Neural cell (in vitro differentiated cells): ENCODE measurements around the gene MAB21L3. TPM values are rescaled to one million over a fixed set of nuclear protein-coding genes. Genes with fewer than 3 reads are reported as not detected.

Experiments used
- H2AFZ ChIP-seq: fragments of 200-600, 300-800 bp; sonication (generic), shearing (Covaris generic); 2 replicates; pipeline ENCODE4 v1.6.0; 2014; ENCODE audit warnings: low read depth, mild to moderate bottlenecking, antibody characterized with exemption, low read length, moderate library complexity
- H3F3A ChIP-seq: fragments of 200-600 bp; shearing (Covaris generic); 2 replicates; pipeline ENCODE4 v1.6.1; 2016; ENCODE audit warnings: mild to moderate bottlenecking, moderate library complexity, mixed read lengths, antibody characterized with exemption, low read length; ENCODE audit not compliant: insufficient read depth, poor library complexity, severe bottlenecking
- H3K27ac ChIP-seq: fragments of 200-600, 300-800 bp; sonication (generic), shearing (Covaris generic); 2 replicates; pipeline ENCODE4 v1.5.1; 2014; ENCODE audit warnings: mild to moderate bottlenecking, low read length, moderate library complexity
- H3K27me3 ChIP-seq: fragments of 300-800, 200-600 bp; sonication (generic), shearing (Covaris generic); 2 replicates; pipeline ENCODE4 v1.6.0; 2014; ENCODE audit warnings: mild to moderate bottlenecking, low read depth, low read length, moderate library complexity; ENCODE audit not compliant: insufficient read depth
- H3K36me3 ChIP-seq: fragments of 300-800, 200-600 bp; sonication (generic), shearing (Covaris generic); 2 replicates; pipeline ENCODE4 v1.5.1; 2014; ENCODE audit warnings: mild to moderate bottlenecking, antibody characterized with exemption, low read length, moderate library complexity; ENCODE audit not compliant: insufficient read depth
- H3K4me2 ChIP-seq: fragments of 300-800, 200-600 bp; sonication (generic), shearing (Covaris generic); 2 replicates; pipeline ENCODE4 v1.6.0; 2014; ENCODE audit warnings: mild to moderate bottlenecking, low read length
- H3K4me3 ChIP-seq: fragments of 300-800, 200-600 bp; sonication (generic), shearing (Covaris generic); 2 replicates; pipeline ENCODE4 v1.5.1; 2014; ENCODE audit warnings: mild to moderate bottlenecking, low read length, moderate library complexity
- H3K79me2 ChIP-seq: fragments of 200-600 bp; shearing (Covaris generic); replicated peaks from 2 replicates; pipeline ENCODE4 v1.6.0; 2014; ENCODE audit warnings: mild to moderate bottlenecking, low read length, moderate library complexity; ENCODE audit not compliant: insufficient read depth
- H3K9ac ChIP-seq: fragments of 300-800, 200-600 bp; sonication (generic), shearing (Covaris generic); 2 replicates; pipeline ENCODE4 v1.6.1; 2016; ENCODE audit warnings: mild to moderate bottlenecking, low read length, mixed read lengths
- H3K9me2 ChIP-seq: fragments of 200-600 bp; shearing (Covaris generic); 2 replicates; pipeline ENCODE4 v1.6.1; 2016; ENCODE audit warnings: mild to moderate bottlenecking, low read length, mixed read lengths; ENCODE audit not compliant: insufficient read depth
- H3K9me3 ChIP-seq: fragments of 200-600, 300-800 bp; sonication (generic), shearing (Covaris generic); 2 replicates; pipeline ENCODE4 v1.6.1; 2016; ENCODE audit warnings: mild to moderate bottlenecking, mixed run types, low read length, moderate library complexity, mixed read lengths
- H4K20me1 ChIP-seq: fragments of 200-600 bp; shearing (Covaris generic); 2 replicates; pipeline ENCODE4 v1.6.1; 2016; ENCODE audit warnings: mild to moderate bottlenecking, mixed run types; ENCODE audit not compliant: insufficient read depth
- CTCF ChIP-seq: fragments of 450-650 bp; IDR thresholded peaks from 2 replicates; pipeline ENCODE4 v1.5.1; 2014; ENCODE audit warnings: antibody characterized with exemption, mild to moderate bottlenecking, moderate library complexity; ENCODE audit not compliant: poor library complexity, severe bottlenecking
- EP300 ChIP-seq: fragments of 450-650 bp; conservative IDR thresholded peaks from 2 replicates; pipeline ENCODE4 v1.6.1; 2014; ENCODE audit warnings: antibody characterized with exemption, mild to moderate bottlenecking, moderate library complexity; ENCODE audit not compliant: poor library complexity, severe bottlenecking
- EZH2 ChIP-seq: fragments of 200-600, 300-800 bp; shearing (Covaris generic), sonication (generic); IDR thresholded peaks from 2 replicates; pipeline ENCODE4 v1.6.1; 2014; ENCODE audit warnings: antibody characterized with exemption, low read length, borderline replicate concordance, mild to moderate bottlenecking; ENCODE audit not compliant: insufficient read depth, poor library complexity, severe bottlenecking
- MXI1 ChIP-seq: fragments of 450-650 bp; conservative IDR thresholded peaks from 2 replicates; pipeline ENCODE4 v1.6.1; 2014; ENCODE audit warnings: antibody characterized with exemption, mild to moderate bottlenecking; ENCODE audit not compliant: poor library complexity, severe bottlenecking
- POLR2AphosphoS5 ChIP-seq: IDR thresholded peaks from 2 replicates; pipeline ENCODE4 v1.6.1; 2012
- RAD21 ChIP-seq: fragments of 450-650 bp; conservative IDR thresholded peaks from 2 replicates; pipeline ENCODE4 v1.6.1; 2014; ENCODE audit warnings: antibody characterized with exemption, mild to moderate bottlenecking, moderate library complexity
- REST ChIP-seq: IDR thresholded peaks from 2 replicates; pipeline ENCODE4 v1.6.1; 2012; ENCODE audit warnings: borderline replicate concordance
- SMC3 ChIP-seq: fragments of 450-650 bp; conservative IDR thresholded peaks from 2 replicates; pipeline ENCODE4 v1.6.1; 2014; ENCODE audit warnings: antibody characterized with exemption, mild to moderate bottlenecking, moderate library complexity; ENCODE audit not compliant: poor library complexity
- TAF1 ChIP-seq: IDR thresholded peaks from 2 replicates; pipeline ENCODE4 v1.6.1; 2012; ENCODE audit warnings: low read depth
- polyA plus RNA-seq: library from polyadenylated mRNA; depleted of rRNA; stranded (reverse); fragments of >200 nt; gene quantifications from 2 replicates; pipeline ENCODE4 v1.2.3, GENCODE V29; 2014

MAB21L3 gene
- polyA plus RNA-seq, 1 donor from 2014 or later: not detected

GRCh38 chr1:116106646-116107045, 4.6 kb upstream of the MAB21L3 start:
- Histone ChIP-seq H3K9me3 (no peaks in the 10 kb centered on the region), H3K9me2 (no peaks in the 10 kb centered on the region)

GRCh38 chr1:116107371-116107770, 3.8 kb upstream of the MAB21L3 start:
- no peaks in the 10 kb centered on the region for H3K79me2 ChIP-seq
- H3K27me3 ChIP-seq: no peaks in the 10 kb centered on the region
- H3K9ac ChIP-seq: no peak overlapping the region
- H3K36me3 ChIP-seq: no peaks in the 10 kb centered on the region
- no peak overlapping the region for H3K27ac ChIP-seq
- H3K9me2 ChIP-seq: no peaks in the 10 kb centered on the region
- H3K4me3 ChIP-seq: no peak overlapping the region
- no peak overlapping the region for H2AFZ ChIP-seq
- H4K20me1 ChIP-seq: no peaks in the 10 kb centered on the region
- H3F3A ChIP-seq: no peaks in the 10 kb centered on the region
- no peaks in the 10 kb centered on the region for H3K9me3 ChIP-seq
- no peak overlapping the region for H3K4me2 ChIP-seq
- TF ChIP-seq TAF1 (no peak), CTCF (no peak), SMC3 (no peak), MXI1 (no peak), REST (no peak), POLR2AphosphoS5 (no peak), EZH2 (no peak)

More at GRCh38 chr1:116106646-116107045, 4.6 kb upstream of the MAB21L3 start:
- Histone ChIP-seq H3F3A (no peaks in the 10 kb centered on the region), H4K20me1 (no peaks in the 10 kb centered on the region), H3K4me2 (no peak overlapping the region), H3K36me3 (no peaks in the 10 kb centered on the region), H2AFZ (no peak overlapping the region), H3K9ac (no peak overlapping the region), H3K27me3 (no peaks in the 10 kb centered on the region), H3K27ac (no peak overlapping the region), H3K4me3 (no peak overlapping the region), H3K79me2 (no peaks in the 10 kb centered on the region)
- no peak for TF ChIP-seq TAF1
- TF ChIP-seq POLR2AphosphoS5: no peak
- no peak for TF ChIP-seq EZH2
- no peak for TF ChIP-seq CTCF
- no peak for TF ChIP-seq EP300
- no peak for TF ChIP-seq REST
- TF ChIP-seq RAD21: no peak
- no peak for TF ChIP-seq MXI1
- no peak for TF ChIP-seq SMC3
